Endothelial cell of umbilical vein (primary cell): ENCODE results near the gene SAP30L. TPM values are rescaled to one million over a fixed set of nuclear protein-coding genes. Genes with fewer than 3 reads are reported as not detected.

Source experiments
- BruUV-seq: library from RNA; stranded (reverse); fragments of 400-500 nt; replicated peaks from 2 replicates; lab custom pipeline; 2021; lab: Mats Ljungman, UMichigan
- CTCF ChIA-PET: fragments of 300-600, 350-600 bp; sonication (Branson Sonifier 250); formaldehyde crosslinking; loops from one replicate; lab custom pipeline; 2021; ENCODE audit warnings: antibody characterized with exemption, inconsistent platforms; lab: Charles Lee
- POLR2A ChIA-PET: fragments of 300-600, 350-600 bp; sonication (Branson Sonifier 250); formaldehyde crosslinking; loops from one replicate; lab custom pipeline; 2021; ENCODE audit warnings: antibody characterized with exemption, inconsistent platforms; lab: Charles Lee
- DNase-seq: peaks from one replicate; pipeline ENCODE4 v3.0.0-alpha.2; 2011; ENCODE audit warnings: low read depth, low spot score
- FAIRE-seq: peaks from 2 replicates; lab custom pipeline; 2011; peaks lifted over from hg19 to GRCh38; lab: Jason Lieb, UNC
- H2AFZ ChIP-seq: 2 replicates; pipeline ENCODE4 v1.6.0; 2012; ENCODE audit warnings: low read depth, low read length, control low read depth, inconsistent platforms
- H3K27ac ChIP-seq: 2 replicates; pipeline ENCODE4 v1.5.1; 2011; ENCODE audit warnings: low read depth, mild to moderate bottlenecking, control low read depth, low read length, moderate library complexity; ENCODE audit not compliant: insufficient read depth
- H3K27me3 ChIP-seq, 2 experiments: 2 replicates each; pipeline versions ENCODE4 v1.6.0 to v1.6.1; 2011; ENCODE audit warnings: low read length in 2 of 2, mixed read lengths in 1 of 2; ENCODE audit not compliant: control insufficient read depth in 2 of 2, insufficient read depth in 2 of 2
- H3K36me3 ChIP-seq, 2 experiments: 2 replicates in 1 of 2; 3 replicates in 1 of 2; pipeline ENCODE4 v1.5.1; 2011; ENCODE audit warnings: low read length in 2 of 2, mild to moderate bottlenecking in 1 of 2, moderate library complexity in 1 of 2; ENCODE audit not compliant: control insufficient read depth in 2 of 2, insufficient read depth in 2 of 2; ENCODE audit errors: extremely low read depth in 1 of 2
- H3K4me1 ChIP-seq: 3 replicates; pipeline ENCODE4 v1.5.1; 2011; ENCODE audit warnings: mild to moderate bottlenecking, low read length; ENCODE audit not compliant: control insufficient read depth, insufficient read depth; ENCODE audit errors: extremely low read depth
- H3K4me2 ChIP-seq: 2 replicates; pipeline ENCODE4 v1.6.1; 2011; ENCODE audit warnings: low read length, control low read depth, mixed read lengths; ENCODE audit not compliant: insufficient read depth
- H3K4me3 ChIP-seq, 3 experiments: fragments of 200-600 bp in 1 of 3; sonication (generic), shearing (Covaris generic) in 1 of 3; replicated peaks in 1 of 3; 2 replicates each; pipeline ENCODE4 v1.5.1; 2011 to 2016; ENCODE audit warnings: control low read depth in 3 of 3, low read length in 3 of 3, mild to moderate bottlenecking in 2 of 3, inconsistent platforms in 1 of 3, low read depth in 1 of 3, moderate library complexity in 1 of 3; ENCODE audit not compliant: insufficient read depth in 1 of 3
- H3K79me2 ChIP-seq: 2 replicates; pipeline ENCODE4 v1.6.0; 2012; ENCODE audit warnings: low read length, inconsistent platforms; ENCODE audit not compliant: control insufficient read depth, insufficient read depth
- H3K9ac ChIP-seq: replicated peaks from 2 replicates; pipeline ENCODE3; 2011; ENCODE audit warnings: low read length, control low read depth; ENCODE audit not compliant: insufficient read depth; ENCODE audit errors: extremely low read depth
- H3K9me1 ChIP-seq: replicated peaks from 3 replicates; pipeline ENCODE4 v1.6.0; 2011; ENCODE audit warnings: mild to moderate bottlenecking, low read length; ENCODE audit not compliant: control insufficient read depth, insufficient read depth; ENCODE audit errors: extremely low read depth
- H3K9me3 ChIP-seq: replicated peaks from 2 replicates; pipeline ENCODE4 v1.5.1; 2012; ENCODE audit warnings: low read length, inconsistent platforms; ENCODE audit not compliant: control insufficient read depth, insufficient read depth
- H4K20me1 ChIP-seq: replicated peaks from 2 replicates; pipeline ENCODE3; 2011; ENCODE audit warnings: mild to moderate bottlenecking, low read length; ENCODE audit not compliant: control insufficient read depth, insufficient read depth; ENCODE audit errors: extremely low read depth
- EZH2 ChIP-seq: IDR thresholded peaks from 2 replicates; pipeline ENCODE4 v1.6.1; 2012; ENCODE audit warnings: borderline replicate concordance, low read depth, mild to moderate bottlenecking, moderate library complexity, low read length, inconsistent platforms; ENCODE audit not compliant: severe bottlenecking
- FOS ChIP-seq: IDR thresholded peaks from 2 replicates; pipeline ENCODE4 v1.6.1; 2011; ENCODE audit warnings: mild to moderate bottlenecking, low read length, moderate library complexity, borderline replicate concordance; ENCODE audit not compliant: insufficient read depth
- GATA2 ChIP-seq: IDR thresholded peaks from 2 replicates; pipeline ENCODE4 v1.7.0; 2011; ENCODE audit warnings: low read depth, mild to moderate bottlenecking, moderate library complexity, mixed read lengths, low read length; ENCODE audit not compliant: insufficient read length, insufficient read depth
- JUN ChIP-seq: IDR thresholded peaks from 2 replicates; pipeline ENCODE4 v1.6.1; 2011; ENCODE audit warnings: borderline replicate concordance, low read depth; ENCODE audit not compliant: insufficient read length, insufficient read depth
- MYC ChIP-seq: IDR thresholded peaks from one replicate; pipeline ENCODE4 v1.6.1; 2011; ENCODE audit warnings: mild to moderate bottlenecking, low read depth, low read length
- POLR2A ChIP-seq: IDR thresholded peaks from 2 replicates; pipeline ENCODE4 v1.6.1; 2012; ENCODE audit warnings: low read depth, mild to moderate bottlenecking, control low read depth, low read length
- POLR2AphosphoS5 ChIP-seq: IDR thresholded peaks from 2 replicates; pipeline ENCODE4 v1.6.1; 2012; ENCODE audit warnings: low read depth, mild to moderate bottlenecking, control low read depth, low read length, moderate library complexity; ENCODE audit not compliant: insufficient read depth
- dilution Hi-C: fragments of 300-500 bp; cut with MboI; formaldehyde crosslinking; loops from one replicate; pipeline ENCODE4 v1.15.0; 2019; ENCODE audit warnings: low sequenced_read_pairs; ENCODE audit not compliant: extremely low pct_ligation_motif_present
- intact Hi-C: fragments of 100-400 bp; cut with micrococcal nuclease; formaldehyde crosslinking; loops from one replicate; pipeline ENCODE4 v1.10.0; 2022
- polyA plus RNA-seq, 4 experiments: library from polyadenylated mRNA; depleted of rRNA in 3 of 4; stranded (reverse) in 3 of 4; unstranded in 1 of 4; fragments of >200 nt; gene quantifications; 2 replicates each; pipeline versions ENCODE4 v1.2.1 to v1.2.3, GENCODE V29; 2011 to 2012; ENCODE audit warnings: missing spikeins in 1 of 4
- total RNA-seq: library from RNA; stranded (reverse); gene quantifications from 2 replicates; pipeline ENCODE4 v1.2.3, GENCODE V29; 2021
- TF ChIP-seq, protein P1 (sequence below), 2 donors: IDR thresholded peaks; 1 replicate in 1 of 2; 2 replicates in 1 of 2; pipeline ENCODE4 v1.5.1; 2011; ENCODE audit warnings: low read length in 2 of 2, mild to moderate bottlenecking in 2 of 2, moderate library complexity in 2 of 2, control low read depth in 1 of 2, inconsistent platforms in 1 of 2, low read depth in 1 of 2; ENCODE audit not compliant: insufficient read depth in 1 of 2; ENCODE audit errors: extremely low read depth in 1 of 2
- TF ChIP-seq, protein P2 (sequence below): IDR thresholded peaks from 2 replicates; pipeline ENCODE4 v1.6.1; 2011; ENCODE audit not compliant: insufficient read depth, insufficient read length

Gene SAP30L
- total and polyA plus RNA-seq, 2 donors (not counting 3 experiments of a cell fraction or from before 2014, with no cell fraction given): 18.1 to 37.8 TPM

DNA sequence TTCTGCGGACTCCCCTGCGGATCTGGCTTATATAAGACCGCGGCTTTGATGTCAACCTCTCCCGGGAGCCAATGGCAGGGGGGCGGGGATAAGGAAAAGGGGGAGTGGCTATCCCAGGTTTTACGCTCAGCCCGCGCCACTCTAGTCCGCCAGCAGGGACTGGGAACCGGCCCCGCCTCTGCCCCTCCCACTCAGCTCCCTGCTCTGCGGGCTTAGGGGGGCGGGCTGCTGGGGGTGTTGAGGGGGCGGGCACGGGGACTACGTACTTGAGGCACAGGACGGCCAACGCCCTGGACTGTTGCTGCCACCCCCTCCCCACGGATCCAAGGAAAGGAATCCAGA is 32.4 kb downstream of the SAP30L start, which contains the start of gene HAND1:
Gene HAND1 (minus strand): TSS at position 4 of the 342 bp plus-strand sequence. CDS start 219 bp downstream, outside the sequence.
- H3K4me2 ChIP-seq: peak within 1 kb of the TSS; percentile 30
- H3K4me3 ChIP-seq: no peak within 1 kb of the TSS
- FAIRE-seq (peak; percentile 21), DNase-seq (peak; percentile 34)
- H4K20me1 ChIP-seq: no peaks in the 10 kb centered on the region
- H2AFZ ChIP-seq: no peak within 1 kb of the TSS
- H3K27me3 ChIP-seq: peaks cover 97 to 98% of the 10 kb centered on the region in 2 experiments
- H3K4me1 ChIP-seq: no peaks in the 10 kb centered on the region
- no peaks in the 10 kb centered on the region for H3K9me3 ChIP-seq
- ChIA-PET POLR2A (interaction anchor here (0.6 kb wide), 1 partner anchor 137 kb away, joined by 6 read pairs; no protein-coding TSS in a partner anchor), CTCF (no interaction called here)
- intact Hi-C loops: no loop called here
- H3K36me3 ChIP-seq: no peaks in the 10 kb centered on the region
- dilution Hi-C loops: no loop called here
- H3K27ac ChIP-seq: no peak within 1 kb of the TSS
- no peak within 1 kb of the TSS for H3K9ac ChIP-seq
- H3K79me2 ChIP-seq: no peaks in the 10 kb centered on the region
- H3K9me1 ChIP-seq: no peaks in the 10 kb centered on the region
- no TSS peak for BruUV-seq
- TF ChIP-seq JUN: no peak

DNA sequence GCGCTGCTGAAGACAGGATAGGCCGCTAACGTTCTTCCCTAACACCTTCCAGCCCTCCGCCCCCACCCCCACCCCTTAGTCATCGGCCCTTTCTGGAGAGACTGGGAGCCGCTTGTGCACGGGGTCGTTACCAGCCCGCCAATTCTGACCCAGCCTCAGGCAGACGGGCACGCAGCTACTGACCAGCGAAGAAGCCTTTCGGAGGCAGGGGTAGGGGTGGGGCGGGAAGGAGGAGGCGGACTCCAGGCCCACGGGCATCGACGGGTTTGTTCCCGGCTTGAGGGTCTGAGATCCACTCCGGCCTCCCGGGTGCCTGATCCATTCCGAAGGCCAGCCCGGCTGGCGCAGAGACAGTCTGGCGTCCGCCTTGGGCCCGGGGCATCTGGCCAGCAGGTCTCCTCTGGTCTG is 33.0 kb downstream of the SAP30L start:
- dilution Hi-C loops: no loop called here
- CTCF ChIA-PET: no interaction called here

More for the DNA sequence above, 33.0 kb downstream of the SAP30L start:
- POLR2A ChIA-PET: interaction anchor here (0.6 kb wide), 1 partner anchor 136 kb away, joined by 6 read pairs; no protein-coding TSS in a partner anchor
- peaks cover 97 to 98% of the 10 kb centered on the region in 2 experiments for H3K27me3 ChIP-seq
- no peak for DNase-seq
- BruUV-seq: no TSS peak
- H3K9ac ChIP-seq: no peak overlapping the region
- no peaks in the 10 kb centered on the region for H3K9me1 ChIP-seq
- H3K9me3 ChIP-seq: no peaks in the 10 kb centered on the region
- H2AFZ ChIP-seq: no peak overlapping the region
- H3K4me1 ChIP-seq: no peaks in the 10 kb centered on the region
- no peaks in the 10 kb centered on the region for H3K36me3 ChIP-seq
- H3K4me3 ChIP-seq: no peak overlapping the region
- H4K20me1 ChIP-seq: no peaks in the 10 kb centered on the region
- intact Hi-C loops: no loop called here
- H3K79me2 ChIP-seq: no peaks in the 10 kb centered on the region
- H3K4me2 ChIP-seq: no peak overlapping the region
- TF ChIP-seq JUN: no peak
- no peak for TF ChIP-seq POLR2A
- TF ChIP-seq EZH2: no peak
- TF ChIP-seq GATA2: no peak
- TF ChIP-seq, protein P1, sequence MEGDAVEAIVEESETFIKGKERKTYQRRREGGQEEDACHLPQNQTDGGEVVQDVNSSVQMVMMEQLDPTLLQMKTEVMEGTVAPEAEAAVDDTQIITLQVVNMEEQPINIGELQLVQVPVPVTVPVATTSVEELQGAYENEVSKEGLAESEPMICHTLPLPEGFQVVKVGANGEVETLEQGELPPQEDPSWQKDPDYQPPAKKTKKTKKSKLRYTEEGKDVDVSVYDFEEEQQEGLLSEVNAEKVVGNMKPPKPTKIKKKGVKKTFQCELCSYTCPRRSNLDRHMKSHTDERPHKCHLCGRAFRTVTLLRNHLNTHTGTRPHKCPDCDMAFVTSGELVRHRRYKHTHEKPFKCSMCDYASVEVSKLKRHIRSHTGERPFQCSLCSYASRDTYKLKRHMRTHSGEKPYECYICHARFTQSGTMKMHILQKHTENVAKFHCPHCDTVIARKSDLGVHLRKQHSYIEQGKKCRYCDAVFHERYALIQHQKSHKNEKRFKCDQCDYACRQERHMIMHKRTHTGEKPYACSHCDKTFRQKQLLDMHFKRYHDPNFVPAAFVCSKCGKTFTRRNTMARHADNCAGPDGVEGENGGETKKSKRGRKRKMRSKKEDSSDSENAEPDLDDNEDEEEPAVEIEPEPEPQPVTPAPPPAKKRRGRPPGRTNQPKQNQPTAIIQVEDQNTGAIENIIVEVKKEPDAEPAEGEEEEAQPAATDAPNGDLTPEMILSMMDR (IDR thresholded peaks at IDR 0.05; ENCODE audit: extremely low read depth in 1 of 2, insufficient read depth in 1 of 2, low read depth in 1 of 2, low read length in 2 of 2): no peak
- TF ChIP-seq MYC: no peak
- TF ChIP-seq, protein P2, sequence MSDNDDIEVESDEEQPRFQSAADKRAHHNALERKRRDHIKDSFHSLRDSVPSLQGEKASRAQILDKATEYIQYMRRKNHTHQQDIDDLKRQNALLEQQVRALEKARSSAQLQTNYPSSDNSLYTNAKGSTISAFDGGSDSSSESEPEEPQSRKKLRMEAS: no peak
- no peak for TF ChIP-seq POLR2AphosphoS5
- TF ChIP-seq FOS: no peak
- H3K27ac ChIP-seq: no peak overlapping the region
- no peak for FAIRE-seq
